Subcutaneous adipose tissue (tissue), 4 donors: ENCODE data around the gene F3. TPM values are rescaled to one million over a fixed set of nuclear protein-coding genes. Genes with fewer than 3 reads are reported as not detected.

Source experiments
- CTCF ChIP-seq: fragments of 450-650 bp; IDR thresholded peaks from one replicate; pipeline ENCODE4 v1.5.1; 2016; ENCODE audit warnings: low read depth, mild to moderate bottlenecking, control low read depth, antibody characterized with exemption, moderate library complexity
- total RNA-seq, 4 donors: library from RNA; depleted of rRNA; stranded (reverse); fragments of >200 nt; gene quantifications; one replicate each; pipeline ENCODE4 v1.1.0, GENCODE V29; 2016

F3 gene
- total RNA-seq, 4 donors from 2014 or later, result 123 to 499 (median 164) TPM

GRCh38 chr1:94544706-94545490 is 3.3 kb upstream of the F3 start:
- TF ChIP-seq CTCF, result no peak

- no peak for TF ChIP-seq CTCF
Measured at GRCh38 chr1:94543893-94544635, 2.5 kb upstream of the F3 start.

- no peak for TF ChIP-seq CTCF
Measured at GRCh38 chr1:94543001-94543400, 1.4 kb upstream of the F3 start.

GRCh38 chr1:94542088-94542870 is 720 bp upstream of the F3 start:
- TF ChIP-seq CTCF, result no peak

- no peak for TF ChIP-seq CTCF
Measured at GRCh38 chr1:94540440-94541245, 916 bp downstream of the F3 start.

GRCh38 chr1:94539496-94539895 is 2.1 kb downstream of the F3 start:
- TF ChIP-seq CTCF, result no peak
